Ovary (tissue), 9 donors: ENCODE data around the gene EXT2. TPM values are rescaled to one million over a fixed set of nuclear protein-coding genes. Genes with fewer than 3 reads are reported as not detected.

ENCODE experiments used
- DNase-seq, 5 donors: peaks; one replicate each; pipeline ENCODE4 v3.0.0-alpha.2; 2019 to 2020
- H3K27ac ChIP-seq, 2 donors: fragments of 200-600 bp; one replicate each; pipeline versions ENCODE4 v1.5.1 to v1.8.0; 2019 to 2022
- H3K27me3 ChIP-seq: fragments of 200-600 bp; one replicate; pipeline ENCODE4 v1.8.0; 2022
- H3K36me3 ChIP-seq: fragments of 200-600 bp; sonication (generic); one replicate; pipeline ENCODE4 v1.5.1; 2019
- H3K4me1 ChIP-seq: one replicate; pipeline ENCODE4 v1.8.1; 2013; ENCODE audit warnings: mild to moderate bottlenecking, moderate library complexity; ENCODE audit not compliant: insufficient read depth
- H3K4me3 ChIP-seq: fragments of 200-600 bp; sonication (generic); one replicate; pipeline ENCODE4 v1.5.1; 2017
- H3K9me3 ChIP-seq, 2 donors: fragments of 200-600 bp in 1 of 2; sonication (generic) in 1 of 2; one replicate each; pipeline versions ENCODE4 v1.5.1 to v1.8.1; 2013 to 2019; ENCODE audit warnings: mild to moderate bottlenecking in 1 of 2, moderate library complexity in 1 of 2
- CTCF ChIP-seq, 3 donors: fragments of 450-650 bp in 2 of 3; fragments of 200-600 bp in 1 of 3; IDR thresholded peaks; one replicate each; pipeline versions ENCODE4 v1.5.1 to v1.8.0; 2016 to 2022; ENCODE audit warnings: antibody characterized with exemption in 3 of 3, mild to moderate bottlenecking in 1 of 3
- EP300 ChIP-seq: sonication (generic); formaldehyde crosslinking; IDR thresholded peaks from one replicate; pipeline ENCODE4 v1.6.1; 2017; ENCODE audit warnings: antibody characterized with exemption
- POLR2A ChIP-seq: fragments of 450-650 bp; IDR thresholded peaks from one replicate; pipeline ENCODE4 v1.6.1; 2017; ENCODE audit warnings: antibody characterized with exemption, mild to moderate bottlenecking, moderate library complexity
- WGBS, 3 donors: extraction: QIAGEN DNeasy Blood & Tissue Kit in 1 of 3; methylation state at CpG; one replicate each; pipeline versions ENCODE4 v1.1.5 to v1.1.7; 2013 to 2017; 5-methylcytosine and 5-hydroxymethylcytosine counted together
- intact Hi-C, 4 donors: fragments of 100-400 bp; cut with DNase I; formaldehyde crosslinking; loops; one replicate each; pipeline versions ENCODE4 v1.11.0 to v1.15.1; 2022 to 2023
- polyA plus RNA-seq, 2 donors: library from polyadenylated mRNA; stranded (reverse); fragments of 200-250 nt in 1 of 2; fragments of 350-450 nt in 1 of 2; fragmentation: Illumina TruSeq in 1 of 2; extraction: RNeasy Lipid Tissue Mini Kit (QIAGEN cat#74804) in 1 of 2; gene quantifications; one replicate each; pipeline ENCODE4 v1.2.3, GENCODE V29; 2013 to 2014
- total RNA-seq, 7 donors: library from RNA; depleted of rRNA in 2 of 7; stranded (reverse); fragments of >200 nt in 2 of 7; fragmentation: NEBNext Ultra II Directional in 3 of 7; extraction: Animal tissue kit (Norgen Biotek cat#: 25700) in 3 of 7; gene quantifications; one replicate each; pipeline versions ENCODE4 v1.1.0 to v1.2.4, GENCODE V29; 2016 to 2023
- donor health status: DM: no; HTN: no; CAD: no; lungs with moderate emphysema.
- donor health status: DM: no; HTN: no; CAD: no.
- donor health status: Bipolar disorder and iron deficiency.
- donor health status: DM: yes; HTN: yes; CAD: no.
- donor health status: DM: no; HTN: no; CAD: no.
- donor health status: DM: yes; HTN: yes; CAD: no.

Gene EXT2
- total and polyA plus RNA-seq, 9 donors, result 38.0 to 88.8 (median 47.1) TPM

- DNase-seq, result no peak
- TF ChIP-seq EP300 (no peak), CTCF (IDR thresholded peaks at IDR 0.05) (no peak), POLR2A (no peak)
- H3K9me3 ChIP-seq, result no peaks in the 10 kb centered on the region
- no peaks in the 10 kb centered on the region for H3K36me3 ChIP-seq
- no peaks in the 10 kb centered on the region for H3K4me1 ChIP-seq
- H3K27ac ChIP-seq, result no peak overlapping the region
- H3K27me3 ChIP-seq, result no peaks in the 10 kb centered on the region
- intact Hi-C loops, result no loop called here
- whole genome bisulfite sequencing, 3 donors, result 0 to 89% (median 70%) methylated on average over 1 of the region's 1 CpG
- no peak overlapping the region for H3K4me3 ChIP-seq
Measured at GRCh38 chr11:44140805-44141204, 45.3 kb downstream of the EXT2 start.

GRCh38 chr11:44143987-44144909, 48.8 kb downstream of the EXT2 start:
- 90 to 92% (median 91%) methylated on average over 7 of the region's 7 CpGs for WGBS, 3 donors
- intact Hi-C loops, result no loop called here

DNA sequence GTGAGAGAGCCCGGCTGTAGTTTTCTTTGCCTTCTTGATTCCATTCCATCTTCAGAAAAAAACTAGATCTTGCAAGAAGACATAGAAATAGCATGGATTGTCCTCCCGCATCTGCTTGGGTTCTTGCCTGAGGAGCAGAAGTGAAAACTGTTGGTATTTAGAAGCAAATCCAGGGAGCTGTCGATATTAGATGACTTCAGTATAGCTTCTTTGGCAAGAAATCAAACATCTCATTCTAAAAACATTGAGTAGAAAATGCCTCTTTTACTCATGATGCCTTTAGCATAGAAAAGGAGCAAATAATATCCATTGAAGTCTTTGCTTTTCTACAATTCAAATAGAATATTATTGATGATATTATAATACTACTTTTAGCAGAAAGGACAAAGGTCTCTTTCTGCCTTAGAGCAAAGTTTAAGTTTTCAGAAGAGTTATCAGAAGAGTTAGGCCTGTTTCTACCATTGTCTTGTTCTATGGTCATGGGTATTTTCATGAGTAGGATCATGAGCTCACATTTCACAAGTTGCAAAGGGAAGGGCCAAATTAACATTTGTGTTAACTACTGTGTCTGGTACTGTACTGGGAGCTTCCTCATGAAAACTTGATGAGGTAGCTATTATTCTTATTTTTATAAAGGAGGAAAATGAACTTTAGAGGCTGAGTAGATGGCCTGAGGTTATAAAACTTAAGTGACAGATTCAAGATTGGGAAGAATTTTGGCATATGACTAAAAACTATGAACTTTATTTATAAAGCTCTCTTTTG, 49.7 kb downstream of the EXT2 start:
- intact Hi-C loops, result no loop called here
- Histone ChIP-seq H3K36me3 (no peaks in the 10 kb centered on the region), H3K9me3 (no peaks in the 10 kb centered on the region), H3K27me3 (no peaks in the 10 kb centered on the region), H3K4me3 (no peak overlapping the region), H3K4me1 (peaks cover 2% of the 10 kb centered on the region), H3K27ac (no peak overlapping the region)
- TF ChIP-seq CTCF (IDR thresholded peaks at IDR 0.05), result no peak
- no peak for DNase-seq
- WGBS, 3 donors, result 70 to 71% (median 70%) methylated on average over 3 of the region's 3 CpGs

More at GRCh38 chr11:44143987-44144909, 48.8 kb downstream of the EXT2 start:
- no peak for DNase-seq
- Histone ChIP-seq H3K9me3 (no peaks in the 10 kb centered on the region), H3K27me3 (no peaks in the 10 kb centered on the region), H3K27ac (no peak overlapping the region), H3K36me3 (no peaks in the 10 kb centered on the region), H3K4me3 (no peak overlapping the region), H3K4me1 (peaks cover 2% of the 10 kb centered on the region)
- no peak for TF ChIP-seq CTCF (IDR thresholded peaks at IDR 0.05)
- no peak for TF ChIP-seq EP300
- no peak for TF ChIP-seq POLR2A

GRCh38 chr11:44146931-44147330, 51.5 kb downstream of the EXT2 start:
- Histone ChIP-seq H3K4me3 (no peak overlapping the region), H3K27me3 (no peaks in the 10 kb centered on the region), H3K27ac (no peak overlapping the region), H3K36me3 (no peaks in the 10 kb centered on the region), H3K4me1 (peaks cover 2% of the 10 kb centered on the region), H3K9me3 (no peaks in the 10 kb centered on the region)
- 98 to 100% (median 100%) methylated on average over 2 of the region's 2 CpGs for WGBS, 3 donors
- TF ChIP-seq POLR2A, result no peak
- no peak for TF ChIP-seq EP300
- TF ChIP-seq CTCF (IDR thresholded peaks at IDR 0.05), result no peak
- DNase-seq, result no peak
- intact Hi-C loops, result no loop called here
